Neural cell (in vitro differentiated cells): ENCODE data around the gene ZBTB25.
"Not testable (repeated sequence)": the region's sequence is repeated elsewhere in the genome, so short reads cannot be mapped to it uniquely, and the experiment has no call there.

Experiments used
- EP300 ChIP-seq: fragments of 450-650 bp; conservative IDR thresholded peaks from 2 replicates; pipeline ENCODE4 v1.6.1; 2014; ENCODE audit warnings: antibody characterized with exemption, mild to moderate bottlenecking, moderate library complexity; ENCODE audit not compliant: poor library complexity, severe bottlenecking
- EZH2 ChIP-seq: fragments of 200-600, 300-800 bp; shearing (Covaris generic), sonication (generic); IDR thresholded peaks from 2 replicates; pipeline ENCODE4 v1.6.1; 2014; ENCODE audit warnings: antibody characterized with exemption, low read length, borderline replicate concordance, mild to moderate bottlenecking; ENCODE audit not compliant: insufficient read depth, poor library complexity, severe bottlenecking
- POLR2AphosphoS5 ChIP-seq: IDR thresholded peaks from 2 replicates; pipeline ENCODE4 v1.6.1; 2012
- TAF1 ChIP-seq: IDR thresholded peaks from 2 replicates; pipeline ENCODE4 v1.6.1; 2012; ENCODE audit warnings: low read depth
- TF ChIP-seq, protein P1 (sequence below): IDR thresholded peaks from 2 replicates; pipeline ENCODE4 v1.6.1; 2012; ENCODE audit warnings: borderline replicate concordance
- TF ChIP-seq, protein P2 (sequence below): fragments of 450-650 bp; IDR thresholded peaks from 2 replicates; pipeline ENCODE4 v1.5.1; 2014; ENCODE audit warnings: antibody characterized with exemption, mild to moderate bottlenecking, moderate library complexity; ENCODE audit not compliant: poor library complexity, severe bottlenecking

DNA sequence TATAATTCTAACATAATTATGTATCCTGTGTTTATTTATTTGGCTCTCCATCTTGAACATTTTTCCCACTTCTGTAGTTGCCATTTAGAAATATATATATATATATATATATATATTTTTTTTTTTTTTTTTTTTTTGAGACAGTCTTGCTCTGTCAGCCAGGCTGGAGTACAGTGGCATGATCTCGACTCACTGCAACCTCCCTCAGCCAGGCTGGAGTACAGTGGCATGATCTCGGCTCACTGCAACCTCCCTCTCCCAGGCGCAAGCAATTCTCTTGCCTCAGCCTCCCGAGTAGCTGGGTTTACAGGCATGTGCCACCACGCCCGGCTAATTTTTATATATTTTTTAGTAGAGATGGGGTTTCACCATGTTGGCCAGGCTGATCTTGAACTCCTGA lies 14.0 kb upstream of the ZBTB25 start:
- TF ChIP-seq, protein P1, sequence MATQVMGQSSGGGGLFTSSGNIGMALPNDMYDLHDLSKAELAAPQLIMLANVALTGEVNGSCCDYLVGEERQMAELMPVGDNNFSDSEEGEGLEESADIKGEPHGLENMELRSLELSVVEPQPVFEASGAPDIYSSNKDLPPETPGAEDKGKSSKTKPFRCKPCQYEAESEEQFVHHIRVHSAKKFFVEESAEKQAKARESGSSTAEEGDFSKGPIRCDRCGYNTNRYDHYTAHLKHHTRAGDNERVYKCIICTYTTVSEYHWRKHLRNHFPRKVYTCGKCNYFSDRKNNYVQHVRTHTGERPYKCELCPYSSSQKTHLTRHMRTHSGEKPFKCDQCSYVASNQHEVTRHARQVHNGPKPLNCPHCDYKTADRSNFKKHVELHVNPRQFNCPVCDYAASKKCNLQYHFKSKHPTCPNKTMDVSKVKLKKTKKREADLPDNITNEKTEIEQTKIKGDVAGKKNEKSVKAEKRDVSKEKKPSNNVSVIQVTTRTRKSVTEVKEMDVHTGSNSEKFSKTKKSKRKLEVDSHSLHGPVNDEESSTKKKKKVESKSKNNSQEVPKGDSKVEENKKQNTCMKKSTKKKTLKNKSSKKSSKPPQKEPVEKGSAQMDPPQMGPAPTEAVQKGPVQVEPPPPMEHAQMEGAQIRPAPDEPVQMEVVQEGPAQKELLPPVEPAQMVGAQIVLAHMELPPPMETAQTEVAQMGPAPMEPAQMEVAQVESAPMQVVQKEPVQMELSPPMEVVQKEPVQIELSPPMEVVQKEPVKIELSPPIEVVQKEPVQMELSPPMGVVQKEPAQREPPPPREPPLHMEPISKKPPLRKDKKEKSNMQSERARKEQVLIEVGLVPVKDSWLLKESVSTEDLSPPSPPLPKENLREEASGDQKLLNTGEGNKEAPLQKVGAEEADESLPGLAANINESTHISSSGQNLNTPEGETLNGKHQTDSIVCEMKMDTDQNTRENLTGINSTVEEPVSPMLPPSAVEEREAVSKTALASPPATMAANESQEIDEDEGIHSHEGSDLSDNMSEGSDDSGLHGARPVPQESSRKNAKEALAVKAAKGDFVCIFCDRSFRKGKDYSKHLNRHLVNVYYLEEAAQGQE: not testable (repeated sequence)
- TF ChIP-seq, protein P2, sequence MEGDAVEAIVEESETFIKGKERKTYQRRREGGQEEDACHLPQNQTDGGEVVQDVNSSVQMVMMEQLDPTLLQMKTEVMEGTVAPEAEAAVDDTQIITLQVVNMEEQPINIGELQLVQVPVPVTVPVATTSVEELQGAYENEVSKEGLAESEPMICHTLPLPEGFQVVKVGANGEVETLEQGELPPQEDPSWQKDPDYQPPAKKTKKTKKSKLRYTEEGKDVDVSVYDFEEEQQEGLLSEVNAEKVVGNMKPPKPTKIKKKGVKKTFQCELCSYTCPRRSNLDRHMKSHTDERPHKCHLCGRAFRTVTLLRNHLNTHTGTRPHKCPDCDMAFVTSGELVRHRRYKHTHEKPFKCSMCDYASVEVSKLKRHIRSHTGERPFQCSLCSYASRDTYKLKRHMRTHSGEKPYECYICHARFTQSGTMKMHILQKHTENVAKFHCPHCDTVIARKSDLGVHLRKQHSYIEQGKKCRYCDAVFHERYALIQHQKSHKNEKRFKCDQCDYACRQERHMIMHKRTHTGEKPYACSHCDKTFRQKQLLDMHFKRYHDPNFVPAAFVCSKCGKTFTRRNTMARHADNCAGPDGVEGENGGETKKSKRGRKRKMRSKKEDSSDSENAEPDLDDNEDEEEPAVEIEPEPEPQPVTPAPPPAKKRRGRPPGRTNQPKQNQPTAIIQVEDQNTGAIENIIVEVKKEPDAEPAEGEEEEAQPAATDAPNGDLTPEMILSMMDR: not testable (repeated sequence)
- TF ChIP-seq EZH2, EP300, TAF1, POLR2AphosphoS5: not testable (repeated sequence)
